LNCaP clone FGC (cell line): Measurements from ENCODE around the gene C14orf93.
A peak's percentile ranks its signal among the peaks of the same experiment; 100 is the strongest.

Experiments used
- DNase-seq: peaks from one replicate; pipeline ENCODE4 v3.0.0-alpha.2; 2011; ENCODE audit warnings: low read depth
- H3K4me3 ChIP-seq: 2 replicates; pipeline ENCODE4 v1.5.1; 2011; ENCODE audit warnings: mild to moderate bottlenecking, low read depth, low read length, control low read depth
- CTCF ChIP-seq: IDR thresholded peaks from 2 replicates; pipeline ENCODE4 v1.5.1; 2012; ENCODE audit warnings: mild to moderate bottlenecking; ENCODE audit not compliant: control insufficient read depth, insufficient read depth; ENCODE audit errors: extremely low read depth

C14orf93 gene

DNA sequence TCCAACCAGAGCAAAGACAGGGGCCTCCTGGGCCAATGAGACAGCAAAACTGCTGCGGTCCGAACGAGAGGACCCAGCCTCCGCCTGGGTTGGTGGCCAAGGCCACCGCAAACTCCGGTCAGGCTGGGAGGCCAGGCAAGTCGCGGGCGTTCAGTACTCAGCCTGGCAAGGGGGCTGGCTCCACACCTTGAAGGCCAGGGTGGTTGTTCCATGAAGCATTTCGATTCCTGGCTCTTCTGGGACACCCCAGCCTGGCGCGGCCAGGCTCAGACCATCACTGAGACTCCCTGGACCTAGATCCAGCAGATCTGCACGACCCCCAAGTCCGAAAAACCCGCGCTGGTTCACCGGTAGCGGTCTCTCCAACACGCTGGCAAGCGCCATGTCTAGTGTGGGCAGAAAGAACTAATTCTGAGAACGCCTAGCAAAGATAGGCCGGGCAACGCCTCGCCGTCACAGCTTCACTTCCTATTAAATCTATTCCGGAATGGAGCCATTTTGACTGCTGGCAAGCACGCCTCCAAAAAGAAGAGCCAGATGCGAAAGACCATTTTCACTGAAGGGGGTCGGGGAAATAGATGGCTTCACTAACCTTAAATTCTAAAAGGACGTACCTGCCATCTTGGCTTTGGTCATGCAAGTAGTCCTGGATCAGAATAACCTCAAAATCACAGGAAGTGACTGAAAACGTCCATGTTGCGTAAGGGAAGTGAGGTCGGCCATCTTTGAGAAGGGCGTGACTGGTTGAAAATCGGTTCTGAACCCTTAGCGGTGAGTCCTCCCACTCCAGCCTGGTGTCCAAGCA is 24.8 kb upstream of the C14orf93 start, which contains the start of gene PSMB5:
Gene PSMB5 (minus strand): TSS at position 403 of the 805 bp plus-strand sequence. CDS start 19 bp downstream, at position 384.
- no peak for TF ChIP-seq CTCF
- H3K4me3 ChIP-seq, result peak within 1 kb of the TSS; percentile 93
- peak; percentile 95 for DNase-seq

GRCh38 chr14:23033801-23034497 is 24.0 kb upstream of the C14orf93 start:
- no peak for DNase-seq
- no peak for TF ChIP-seq CTCF
- peak overlapping the region; percentile 93 for H3K4me3 ChIP-seq

DNA sequence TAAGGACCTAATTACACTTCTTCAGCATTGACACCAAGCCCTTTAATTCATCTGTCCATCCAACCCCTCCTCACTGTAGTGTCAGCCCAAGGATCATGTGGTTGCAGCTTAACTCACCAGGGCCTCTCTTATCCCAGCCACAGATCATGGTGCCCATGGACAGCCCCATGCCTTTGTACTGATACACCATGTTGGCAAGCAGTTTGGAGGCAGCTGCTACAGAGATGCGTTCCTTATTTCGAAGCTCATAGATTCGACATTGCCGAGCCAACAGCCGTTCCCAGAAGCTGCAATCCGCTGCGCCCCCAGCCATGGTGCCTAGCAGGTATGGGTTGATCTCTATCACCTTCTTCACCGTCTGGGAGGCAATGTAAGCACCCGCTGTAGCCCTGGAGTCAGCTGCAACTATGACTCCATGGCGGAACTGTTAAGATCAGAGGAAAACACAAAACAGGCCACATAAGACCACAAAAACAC is 23.3 kb upstream of the C14orf93 start:
- TF ChIP-seq CTCF, result no peak
- DNase-seq, result no peak
- H3K4me3 ChIP-seq, result peak overlapping the region; percentile 93

- no peak for TF ChIP-seq CTCF
- no peak for DNase-seq
- no peak overlapping the region for H3K4me3 ChIP-seq
Measured at GRCh38 chr14:23030936-23031335, 21.0 kb upstream of the C14orf93 start.

DNA sequence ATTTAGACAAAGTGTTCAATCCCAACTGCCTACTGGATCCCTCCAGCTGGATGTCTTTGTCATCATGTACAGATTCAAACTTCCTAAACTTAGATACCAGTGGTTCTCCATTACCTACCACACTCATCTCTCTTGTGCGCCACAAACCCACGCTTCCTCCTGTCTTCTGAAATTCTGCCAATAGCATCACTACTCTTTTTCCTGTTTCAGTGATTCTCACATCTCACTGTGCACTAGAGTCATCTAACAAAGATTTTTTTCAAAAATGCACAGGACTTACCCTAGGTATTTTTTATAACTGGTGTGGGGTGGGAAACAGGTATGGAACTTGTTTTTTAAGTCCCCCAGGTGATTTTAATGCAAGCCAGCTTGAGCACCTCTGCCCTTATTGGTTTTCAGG is 18.9 kb upstream of the C14orf93 start:
- H3K4me3 ChIP-seq, result no peak overlapping the region
- DNase-seq, result no peak
- TF ChIP-seq CTCF, result no peak

DNA sequence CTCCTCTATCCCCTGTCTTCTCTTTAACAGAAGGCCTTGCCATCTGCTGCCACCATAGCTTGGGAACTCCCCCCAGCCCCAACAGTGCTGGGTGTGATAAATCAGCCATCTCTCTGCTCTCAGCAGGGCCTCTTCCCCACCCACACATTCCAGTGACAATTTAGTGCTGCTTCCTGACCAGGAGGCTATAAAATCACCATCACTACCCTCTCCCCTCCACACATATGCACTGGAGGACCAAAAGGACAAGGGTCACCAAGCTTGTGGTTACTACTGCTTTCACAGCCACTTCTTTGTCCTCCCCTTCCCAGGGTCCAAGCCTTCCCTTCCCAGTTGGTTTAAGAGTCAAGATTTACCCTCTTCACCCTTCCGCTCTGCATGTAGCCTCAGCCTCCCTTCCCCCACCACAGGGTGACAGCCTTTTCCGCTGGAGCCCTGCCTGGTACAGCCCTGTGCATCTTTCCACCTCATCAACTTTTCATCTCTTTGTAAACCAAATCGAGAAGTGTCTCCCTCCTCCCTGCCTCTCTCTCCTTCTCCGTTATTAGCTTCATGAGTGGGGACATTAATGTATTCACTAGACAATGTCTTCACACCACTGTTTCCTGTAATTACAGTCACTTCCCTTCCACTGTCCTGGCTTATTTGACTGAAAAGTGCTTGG is 15.3 kb upstream of the C14orf93 start:
- H3K4me3 ChIP-seq, result no peak overlapping the region
- no peak for DNase-seq
- TF ChIP-seq CTCF, result no peak
